ENCODE results near the gene FAAP20.

FAAP20 gene

DNA sequence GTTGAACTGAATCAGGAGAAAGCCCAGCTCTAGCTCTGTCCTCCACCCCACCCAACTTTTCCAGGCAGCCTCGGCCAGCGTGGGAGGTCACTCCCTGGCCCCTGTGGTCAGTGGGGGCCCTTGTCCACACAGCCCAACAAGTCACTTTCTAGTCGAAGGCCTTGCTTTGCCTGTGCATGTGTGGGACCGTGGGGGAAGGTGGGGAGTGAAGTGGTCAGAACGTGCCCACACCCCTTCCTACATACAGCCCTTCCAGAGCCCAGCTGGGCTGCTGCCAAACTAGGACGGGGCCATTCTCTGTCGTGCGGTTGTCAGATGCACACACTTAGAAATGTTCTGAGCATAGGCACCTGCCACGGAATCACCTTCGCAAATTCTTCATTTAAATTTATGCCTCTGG, 18.0 kb downstream of the FAAP20 start:
- DNase-seq: no peak

DNA sequence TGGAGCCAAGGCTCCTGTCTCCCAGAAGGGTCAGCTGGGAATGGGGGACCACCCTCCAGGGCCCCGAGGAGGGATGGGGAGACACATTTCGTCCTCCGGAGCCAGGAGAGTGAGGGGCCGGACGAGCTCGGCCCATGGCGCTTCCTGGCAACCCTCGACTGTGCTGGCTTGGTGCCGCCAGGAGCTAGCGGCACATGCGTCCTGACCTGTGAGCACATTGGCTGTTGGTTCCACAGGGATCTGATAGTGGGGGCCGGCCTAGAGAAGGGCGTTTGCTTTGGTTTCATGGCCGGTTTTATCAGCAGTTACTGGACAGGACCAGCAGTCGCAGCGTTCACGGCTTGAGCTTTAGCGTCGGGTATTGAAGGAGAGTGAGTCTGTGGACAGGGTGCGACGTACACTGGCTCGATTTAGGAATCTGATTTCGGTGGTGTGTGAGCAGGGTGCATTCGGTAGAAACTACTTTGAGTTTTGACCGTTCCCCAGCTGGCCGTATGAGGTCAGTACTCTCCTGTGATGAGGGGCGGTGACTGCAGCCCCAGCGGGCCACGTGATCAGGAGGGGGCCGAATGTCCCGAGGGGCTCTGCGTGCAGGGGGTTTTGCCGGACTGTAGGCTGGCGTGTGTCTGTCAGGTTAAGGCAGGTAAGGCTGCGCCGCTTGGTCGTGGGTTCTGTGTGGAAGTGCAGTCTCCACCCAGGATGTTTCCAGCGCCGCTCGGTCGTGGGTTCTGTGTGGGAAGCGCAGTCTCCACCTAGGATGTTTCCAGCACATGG, 18.7 kb downstream of the FAAP20 start:
- no peak for DNase-seq

DNA sequence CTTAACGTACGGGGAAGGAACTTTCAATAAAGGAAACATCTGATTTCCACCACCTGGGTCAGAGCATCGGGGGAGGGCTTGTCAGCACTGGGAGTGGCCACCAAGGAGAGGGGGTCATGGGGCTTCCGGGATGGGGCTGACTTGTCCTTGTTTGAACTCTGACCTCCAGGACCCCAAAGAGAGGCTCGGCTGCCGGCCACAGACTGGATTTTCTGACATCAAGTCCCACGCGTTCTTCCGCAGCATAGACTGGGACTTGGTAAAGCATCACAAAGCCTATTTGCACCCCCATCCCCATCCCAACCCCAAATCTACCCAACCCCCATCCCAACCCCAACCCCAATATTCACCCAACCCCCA, 19.5 kb downstream of the FAAP20 start:
- DNase-seq: no peak

DNA sequence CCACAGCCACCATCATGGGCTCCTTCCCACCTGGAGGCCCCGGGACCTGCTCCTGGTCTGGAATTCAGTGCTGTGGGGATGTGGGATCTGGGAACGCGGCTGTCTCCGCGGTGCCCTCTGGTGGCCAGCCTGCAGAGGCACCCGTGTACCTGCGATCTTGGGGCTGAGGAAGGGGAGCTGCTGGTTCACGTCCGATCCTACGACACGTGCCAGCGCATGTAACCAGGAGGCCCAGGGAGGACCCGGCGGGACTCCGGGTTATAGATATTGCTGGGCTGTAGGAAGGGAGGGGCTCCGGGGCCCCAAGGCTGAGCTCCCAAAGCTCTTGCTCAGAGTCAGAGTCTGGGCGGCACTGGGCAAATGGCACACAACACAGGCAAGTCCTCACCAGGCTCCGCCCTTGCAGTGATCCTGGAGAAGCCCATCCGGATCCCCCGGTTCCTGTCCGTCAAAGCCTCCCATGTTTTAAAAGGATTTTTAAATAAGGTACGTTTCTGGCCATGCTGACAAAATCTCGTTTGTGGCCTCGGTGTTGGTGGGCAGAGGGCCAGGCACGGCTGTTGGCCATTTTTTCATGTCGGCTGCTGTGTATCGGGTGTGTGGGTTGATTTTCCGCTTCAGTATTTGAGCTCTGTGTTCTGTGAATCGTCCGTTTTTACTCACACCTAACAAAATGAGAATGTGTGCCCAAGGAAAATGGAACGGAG, 20.1 kb downstream of the FAAP20 start:
- no peak for DNase-seq

- no peak for DNase-seq
Measured at GRCh38 chr1:2173546-2174347, 20.8 kb downstream of the FAAP20 start.

DNA sequence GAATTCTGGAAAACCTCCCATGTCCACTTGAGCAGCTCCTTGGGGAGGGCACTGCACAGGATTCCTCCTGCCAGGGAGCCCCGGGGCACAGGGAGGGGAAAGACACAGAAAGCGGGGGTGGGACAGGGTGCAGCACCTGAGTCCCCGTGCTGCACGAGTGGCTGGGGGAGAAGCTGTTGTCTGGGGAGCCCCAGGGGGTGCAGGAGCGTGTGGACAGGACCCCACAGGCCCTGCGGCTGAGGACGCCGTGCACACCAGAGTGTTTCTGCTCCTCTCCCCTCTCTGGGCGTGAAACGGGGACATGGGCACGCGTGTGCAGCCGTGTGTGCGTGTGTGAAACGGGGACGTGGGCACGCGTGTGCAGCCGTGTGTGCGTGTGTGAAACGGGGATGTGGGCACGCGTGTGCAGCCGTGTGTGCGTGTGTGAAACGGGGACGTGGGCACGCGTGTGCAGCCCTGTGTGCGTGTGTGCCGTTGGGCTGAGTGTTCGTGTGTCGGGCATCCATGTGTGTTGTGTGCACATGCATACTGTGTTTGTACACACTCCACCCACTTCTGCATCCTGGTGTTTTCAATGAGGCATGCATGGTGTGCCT, 21.9 kb downstream of the FAAP20 start:
- no peak for DNase-seq

GRCh38 chr1:2172012-2172411, 22.6 kb downstream of the FAAP20 start:
- DNase-seq: no peak

- DNase-seq: no peak
Measured at GRCh38 chr1:2170211-2170610, 24.4 kb downstream of the FAAP20 start.

DNA sequence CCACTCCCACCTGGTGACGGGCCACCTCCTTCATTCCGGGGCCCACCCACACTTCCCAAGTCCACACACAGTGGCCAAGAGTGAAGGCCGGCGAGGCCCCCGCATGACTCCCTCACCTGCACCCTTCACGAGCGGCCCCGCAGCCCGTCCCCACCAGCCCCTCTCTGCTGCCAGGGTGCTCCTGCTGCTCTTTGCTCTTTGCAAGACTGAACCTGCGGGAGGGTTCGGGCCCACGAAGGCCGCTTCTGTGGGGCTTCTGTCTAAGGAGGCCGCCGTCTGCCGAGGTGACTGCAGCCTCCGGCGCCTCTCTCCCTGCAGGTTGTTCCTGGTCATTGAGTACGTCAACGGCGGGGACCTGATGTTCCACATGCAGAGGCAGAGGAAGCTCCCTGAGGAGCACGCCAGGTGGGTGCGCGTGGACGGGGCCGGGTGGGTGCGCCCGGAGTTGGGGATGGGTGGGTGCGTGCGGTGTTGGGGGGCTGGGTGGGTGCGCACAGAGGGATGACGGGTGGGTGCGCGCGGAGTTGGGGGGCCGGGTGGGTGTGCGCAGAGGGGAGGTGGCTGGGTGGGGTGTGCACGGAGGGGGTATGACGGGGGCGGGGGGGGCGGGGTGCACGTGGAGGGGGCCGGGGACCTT, 25.3 kb downstream of the FAAP20 start:
- DNase-seq: no peak

- DNase-seq: no peak
Measured at GRCh38 chr1:2168535-2168934, 26.0 kb downstream of the FAAP20 start.

DNA sequence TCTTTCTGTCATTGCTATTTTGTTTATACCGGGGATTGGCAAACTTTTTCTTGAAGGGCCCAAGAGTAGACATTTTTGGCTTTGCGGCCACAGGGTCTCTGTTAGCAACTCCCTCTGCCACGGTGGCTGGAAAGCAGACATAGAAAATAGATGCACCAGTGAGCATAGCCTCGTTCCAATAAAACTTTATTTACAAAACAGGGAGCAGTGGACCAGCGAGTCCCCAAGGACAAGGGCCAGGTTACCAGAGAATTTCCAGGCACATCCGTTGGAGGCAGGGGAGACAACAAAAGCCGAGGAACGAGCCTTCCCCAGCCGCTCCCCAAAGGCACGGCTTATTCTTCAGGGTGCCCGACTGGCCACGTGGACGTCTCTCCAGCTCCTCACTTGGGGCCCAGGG, 26.5 kb downstream of the FAAP20 start:
- no peak for DNase-seq

- DNase-seq: no peak
Measured at GRCh38 chr1:2166695-2167094, 27.9 kb downstream of the FAAP20 start.

- DNase-seq: no peak
Measured at GRCh38 chr1:2166254-2166653, 28.3 kb downstream of the FAAP20 start.

- no peak for DNase-seq
Measured at GRCh38 chr1:2165646-2166045, 28.9 kb downstream of the FAAP20 start.

- no peak for DNase-seq
Measured at GRCh38 chr1:2163205-2163604, 31.4 kb downstream of the FAAP20 start.

- DNase-seq: no peak
Measured at GRCh38 chr1:2160451-2161300, 33.9 kb downstream of the FAAP20 start.

GRCh38 chr1:2159124-2159523, 35.4 kb downstream of the FAAP20 start:
- no peak for DNase-seq

GRCh38 chr1:2158272-2158671, 36.3 kb downstream of the FAAP20 start:
- no peak for DNase-seq

DNA sequence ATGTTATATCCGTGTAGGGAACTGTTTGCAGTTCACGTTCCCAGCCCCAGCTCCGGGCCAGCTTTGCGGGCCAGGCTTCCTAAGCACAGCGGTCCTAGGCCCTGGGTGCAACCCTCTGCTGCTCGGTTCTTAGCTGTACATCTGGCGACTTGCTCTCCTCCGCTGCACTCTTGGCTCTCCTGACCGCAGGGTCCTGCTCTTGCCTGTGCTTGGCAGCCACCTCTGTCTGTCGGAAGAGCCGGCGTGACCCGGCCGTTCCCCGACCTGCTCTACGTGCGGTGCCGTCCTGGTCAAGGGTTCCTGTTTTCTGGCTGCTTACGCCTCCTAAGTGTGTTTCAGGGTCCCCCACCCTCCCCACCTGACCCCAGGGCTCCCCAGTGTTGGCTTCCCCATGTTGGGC, 36.7 kb downstream of the FAAP20 start:
- no peak for DNase-seq

GRCh38 chr1:2156866-2157265, 37.7 kb downstream of the FAAP20 start:
- no peak for DNase-seq

DNA sequence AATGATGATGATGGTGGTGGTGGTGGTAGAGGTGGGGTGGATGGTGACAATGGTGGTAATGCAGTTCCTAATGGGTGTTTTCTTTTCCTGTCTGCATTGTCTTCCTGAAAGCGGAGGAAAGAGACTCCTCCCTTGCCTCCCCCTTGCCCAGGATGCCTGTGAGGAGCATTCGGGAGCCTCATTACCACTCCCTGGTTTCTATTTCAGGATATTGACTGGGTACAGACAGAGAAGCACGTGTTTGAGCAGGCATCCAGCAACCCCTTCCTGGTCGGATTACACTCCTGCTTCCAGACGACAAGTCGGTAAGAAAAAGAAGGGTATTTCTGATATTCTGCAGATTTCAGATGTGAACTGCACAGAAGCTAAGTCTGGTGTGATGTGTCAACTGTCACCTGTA, 38.8 kb downstream of the FAAP20 start:
- no peak for DNase-seq

- no peak for DNase-seq
Measured at GRCh38 chr1:2155147-2155598, 39.4 kb downstream of the FAAP20 start.

All from AML-193 (cell line).